Non-pigmented ciliary epithelial cell (primary cell): ENCODE measurements around the gene CPNE1.
"Not testable (repeated sequence)": the region's sequence is repeated elsewhere in the genome, so short reads cannot be mapped to it uniquely, and the experiment has no call there.

Experiments
- DNase-seq: peaks from one replicate; pipeline ENCODE4 v3.0.0-alpha.2; 2010; ENCODE audit warnings: low read depth

The CPNE1 gene

DNA sequence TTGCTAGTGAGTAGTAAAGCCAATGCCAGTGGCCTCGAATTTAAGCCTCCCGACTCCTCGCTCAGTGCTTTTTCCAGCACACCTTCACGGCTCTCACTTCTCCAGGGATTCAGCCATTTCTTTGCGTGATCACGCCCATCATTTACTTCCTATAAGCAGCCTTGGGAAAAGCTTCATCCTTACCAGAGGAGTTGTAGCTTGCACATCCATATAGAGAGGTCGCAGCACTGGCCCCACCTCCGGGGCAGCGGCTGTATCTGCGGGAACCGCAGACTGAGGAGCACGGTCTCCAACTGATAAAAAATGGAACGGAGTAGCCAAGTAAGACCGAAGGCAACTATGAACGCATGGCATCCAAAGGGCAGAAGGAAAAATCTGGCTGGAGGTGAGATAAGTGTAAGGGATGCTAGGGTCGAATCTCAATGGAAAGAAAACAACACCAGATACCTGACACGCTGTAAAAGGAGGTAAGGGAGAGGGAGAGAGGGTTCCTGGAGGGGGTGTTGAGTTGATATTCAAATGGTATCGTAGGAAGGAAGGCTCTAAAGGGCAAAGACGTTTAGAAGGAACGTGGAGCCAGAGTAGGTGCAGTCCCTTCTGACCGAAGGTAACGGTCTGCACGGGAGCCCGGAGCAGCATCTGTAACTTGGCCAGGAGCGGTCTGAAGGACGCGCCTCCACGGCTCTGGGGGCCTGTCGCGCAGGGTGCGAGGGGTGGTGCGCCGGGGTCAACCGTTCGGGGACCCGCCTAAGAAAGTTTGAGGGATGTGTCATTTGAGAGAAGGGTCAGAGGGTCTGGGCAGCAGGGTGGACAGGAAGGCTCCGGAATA, 33.8 kb upstream of the CPNE1 start:
- DNase-seq, result no peak

DNA sequence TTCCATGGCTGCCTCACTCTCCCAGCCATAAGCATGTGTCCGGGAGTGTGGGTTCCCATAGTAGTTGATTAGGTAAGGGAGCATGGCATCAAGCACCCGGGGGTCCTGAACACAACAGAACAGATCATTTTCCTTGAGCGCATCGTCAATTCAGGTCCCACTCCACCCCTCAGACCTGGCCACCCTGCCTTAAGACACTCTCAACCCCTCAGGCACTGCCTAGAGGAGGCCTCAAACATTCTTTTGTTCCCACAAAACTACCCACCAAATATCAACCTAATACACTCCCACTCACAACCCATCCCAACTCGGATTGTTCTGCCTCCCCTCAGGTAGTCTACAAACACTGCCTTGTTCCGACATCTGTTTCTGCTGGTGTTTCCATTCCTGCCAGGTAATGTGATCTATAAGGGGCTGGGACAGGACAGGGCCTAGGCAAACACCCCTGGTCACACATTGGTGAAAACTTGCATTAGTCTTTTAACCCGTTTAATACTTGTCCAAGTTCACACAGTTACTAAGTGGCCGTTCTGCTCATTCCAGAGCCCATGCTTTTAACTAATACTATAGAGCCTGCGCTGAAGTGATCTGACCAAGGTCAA, 33.1 kb upstream of the CPNE1 start:
- DNase-seq, result no peak

DNA sequence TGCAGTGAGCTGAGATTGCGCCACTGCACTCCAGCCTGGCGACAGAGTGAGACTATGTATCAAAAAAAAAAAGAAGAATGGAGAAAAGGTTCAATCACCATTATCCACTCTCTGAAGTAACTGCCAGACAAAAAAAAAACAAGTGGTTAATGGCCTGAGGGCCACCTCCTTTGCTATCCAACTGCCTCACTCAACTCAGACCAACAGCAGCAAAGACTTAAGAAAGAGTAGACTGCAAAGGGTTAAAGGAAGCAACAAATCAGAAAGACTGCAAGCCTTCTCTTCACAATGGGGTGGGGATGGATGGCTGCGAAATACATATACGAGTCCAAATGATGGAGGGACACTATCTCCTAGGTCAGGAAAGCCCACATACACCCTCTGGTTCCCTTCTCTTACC, 31.3 kb upstream of the CPNE1 start:
- DNase-seq, result no peak

DNA sequence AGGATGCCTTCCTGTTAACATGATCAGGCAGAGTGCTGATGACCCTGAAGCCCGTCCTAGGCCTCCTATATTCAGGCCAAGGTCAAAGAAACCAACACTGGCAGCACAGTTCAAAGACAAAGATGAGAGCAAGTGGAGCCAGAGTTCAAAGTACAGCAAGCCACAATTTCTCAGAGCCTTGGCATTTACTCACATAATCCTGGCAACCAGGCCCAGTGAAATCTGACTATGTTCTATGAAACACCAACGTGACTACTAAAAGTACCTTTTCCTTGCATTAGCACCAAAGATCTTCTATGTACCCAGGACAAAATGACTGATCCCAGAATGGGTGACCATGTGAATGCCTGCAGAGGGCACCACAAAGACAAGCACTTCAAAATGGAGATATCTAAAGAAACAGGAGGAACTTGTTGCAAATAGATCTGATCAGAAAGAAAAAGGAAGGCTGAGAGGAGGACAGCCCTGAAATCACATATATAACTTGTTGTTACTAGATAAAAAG, 30.6 kb upstream of the CPNE1 start:
- DNase-seq, result no peak

DNA sequence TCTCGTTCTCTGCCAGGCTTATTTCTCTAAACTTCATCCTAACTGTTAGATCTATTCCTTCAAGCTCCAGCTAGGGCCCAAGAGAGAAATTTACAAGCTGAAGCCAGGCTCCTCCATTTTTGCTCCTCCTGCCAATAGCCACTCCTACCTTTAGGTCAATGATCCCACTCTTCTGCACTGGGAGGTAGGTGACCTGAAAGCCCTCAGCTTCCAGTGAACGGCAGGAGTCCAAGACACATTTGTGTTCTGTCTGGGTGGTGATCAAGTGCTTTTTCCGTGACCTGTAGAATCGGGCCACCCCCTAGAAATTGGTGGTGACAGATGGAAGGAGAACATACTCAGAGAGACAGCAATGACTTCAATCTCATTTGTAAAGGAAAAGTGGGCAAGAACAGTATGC, 25.6 kb upstream of the CPNE1 start:
- no peak for DNase-seq

DNA sequence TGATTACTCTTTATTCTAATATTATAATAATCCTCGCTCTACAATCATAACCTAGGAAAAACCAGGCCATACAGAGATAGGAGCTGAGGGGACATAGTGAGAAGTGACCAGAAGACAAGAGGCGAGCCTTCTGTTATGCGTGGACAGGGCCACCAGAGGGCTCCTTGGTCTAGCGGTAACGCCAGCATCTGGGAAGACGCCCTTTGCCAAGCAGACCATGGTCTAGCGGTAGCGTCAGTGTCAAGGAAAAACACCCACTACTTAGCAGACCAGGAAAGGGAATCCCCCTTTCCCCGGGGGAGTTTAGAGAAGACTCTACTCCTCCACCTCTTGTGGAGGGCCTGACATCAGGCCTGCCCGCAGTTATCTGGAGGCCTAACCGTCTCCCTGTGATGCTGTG, 22.2 kb upstream of the CPNE1 start:
- DNase-seq, result not testable (repeated sequence)

DNA sequence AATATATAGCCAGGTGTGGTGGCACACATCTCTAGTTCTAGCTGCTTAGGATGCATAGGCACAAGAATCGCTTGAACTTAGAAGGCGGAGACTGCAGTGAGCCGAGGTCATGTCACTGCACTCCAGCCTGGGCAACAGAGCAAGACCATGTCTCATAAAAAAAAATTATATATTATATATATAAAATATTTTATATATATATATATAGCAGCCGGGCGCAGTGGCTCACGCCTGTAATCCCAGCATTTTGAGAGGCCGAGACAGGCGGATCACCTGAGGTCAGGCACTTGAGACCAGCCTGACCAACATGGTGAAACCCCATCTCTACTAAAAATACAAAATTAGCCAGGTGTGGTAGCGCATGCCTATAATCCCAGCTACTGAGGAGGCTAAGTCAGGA, 20.7 kb upstream of the CPNE1 start:
- DNase-seq, result not testable (repeated sequence)

DNA sequence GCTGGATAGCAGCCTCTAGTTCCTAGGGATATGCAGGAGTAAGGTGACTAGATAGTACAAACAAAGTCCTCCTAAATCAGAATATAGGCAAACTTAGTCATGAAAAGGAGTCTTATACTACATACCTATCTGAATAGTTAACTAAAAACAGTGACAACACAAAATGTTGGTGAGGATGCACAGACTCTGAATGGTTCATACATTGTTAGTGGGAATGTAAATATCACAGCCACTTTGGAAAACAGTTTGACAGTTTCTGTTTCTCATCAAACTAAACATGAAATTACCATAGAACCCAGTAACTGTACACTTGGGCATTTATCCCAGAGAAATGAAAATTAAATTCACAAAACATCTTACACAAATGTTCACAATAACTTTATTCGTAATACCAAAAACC, 17.3 kb upstream of the CPNE1 start:
- DNase-seq, result no peak

DNA sequence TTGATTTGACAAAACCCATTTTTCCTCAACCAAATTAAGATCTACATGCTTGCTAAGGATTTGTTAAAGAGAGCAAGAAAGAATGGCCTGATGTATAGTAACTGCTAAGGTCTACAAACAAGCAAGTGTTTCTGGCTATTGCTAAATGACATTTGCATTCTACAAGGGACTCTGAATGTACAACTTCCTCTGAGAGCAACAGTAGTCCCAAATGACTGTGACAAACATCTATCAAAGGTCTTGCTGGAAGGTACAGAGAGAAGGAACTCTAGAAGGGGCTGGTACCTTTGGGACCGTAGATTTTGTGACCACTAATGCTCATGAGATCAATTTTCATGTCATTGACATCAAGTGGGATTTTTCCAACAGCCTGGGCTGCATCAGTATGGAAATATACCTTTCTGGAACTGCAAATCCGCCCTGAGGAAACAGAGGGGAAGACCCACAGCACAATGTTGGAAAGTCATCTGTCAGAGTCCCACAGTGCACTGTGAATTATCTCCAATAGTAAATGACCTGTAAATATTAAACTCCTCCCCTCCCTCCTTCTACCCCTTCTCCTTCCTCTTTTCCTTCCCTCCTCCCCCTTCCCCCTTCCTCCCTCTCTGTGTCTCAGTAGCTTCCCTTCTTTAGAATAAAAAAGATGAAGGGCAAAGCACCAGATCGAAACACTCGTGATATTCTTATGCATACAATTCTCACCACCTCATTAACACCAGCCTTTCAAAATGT, 15.9 kb upstream of the CPNE1 start:
- DNase-seq, result no peak

DNA sequence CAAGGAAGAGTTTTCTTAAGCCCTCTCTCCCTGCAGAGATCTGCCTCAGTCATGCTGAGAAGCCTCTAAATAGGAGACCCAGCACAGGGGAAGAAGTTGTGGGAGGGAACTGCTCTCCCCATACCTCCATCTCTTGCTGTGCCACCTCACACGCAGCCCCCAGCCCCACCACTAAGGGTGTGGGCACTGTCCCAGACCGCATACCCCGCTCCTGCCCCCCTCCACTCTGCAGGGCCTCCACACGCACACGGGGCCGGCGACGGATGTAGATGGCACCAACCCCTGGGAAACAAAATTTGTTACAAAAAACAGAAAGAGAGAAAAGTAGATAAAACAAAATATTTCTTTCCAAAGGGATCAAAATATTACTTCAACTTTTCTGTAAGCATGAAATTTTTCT, 10.2 kb upstream of the CPNE1 start:
- no peak for DNase-seq

DNA sequence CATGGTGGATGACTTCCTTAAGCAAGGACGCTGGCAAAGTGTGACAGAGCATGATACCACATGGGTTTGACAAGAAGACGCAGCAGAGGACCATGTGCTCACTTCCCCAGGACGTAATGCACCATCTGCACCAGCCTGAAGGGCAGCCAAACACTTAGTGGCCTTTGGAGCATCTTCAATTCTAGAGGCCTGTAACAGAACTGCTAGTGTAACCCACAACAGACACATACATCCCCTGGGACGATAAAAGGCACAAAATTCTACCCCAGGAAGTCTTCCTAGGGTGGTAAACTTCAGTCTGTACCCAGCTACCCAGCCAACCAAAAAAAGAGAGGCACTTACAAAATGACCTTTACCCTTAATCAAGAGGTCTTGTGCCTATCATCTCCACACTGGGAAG, 9.2 kb upstream of the CPNE1 start:
- DNase-seq, result no peak

DNA sequence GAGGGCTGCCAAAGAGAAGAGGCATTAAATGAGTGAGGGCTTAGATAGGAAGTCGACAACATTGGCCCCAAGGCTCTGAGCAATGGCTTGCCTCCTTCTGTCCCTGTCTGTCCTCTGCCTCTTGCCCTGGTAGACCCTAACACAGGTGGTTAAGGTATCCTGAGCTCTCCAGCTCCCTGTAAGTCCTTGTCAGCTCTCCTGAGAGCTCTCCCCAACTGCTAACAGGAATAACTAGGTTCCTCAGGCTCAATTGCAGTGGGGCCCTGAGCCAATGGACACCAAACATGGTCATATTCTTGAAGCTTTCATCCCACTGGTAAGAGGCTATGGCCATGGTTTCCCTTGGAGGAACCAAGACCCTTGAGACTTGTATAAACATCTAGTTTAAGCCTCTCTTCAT, 5.0 kb upstream of the CPNE1 start:
- no peak for DNase-seq

DNA sequence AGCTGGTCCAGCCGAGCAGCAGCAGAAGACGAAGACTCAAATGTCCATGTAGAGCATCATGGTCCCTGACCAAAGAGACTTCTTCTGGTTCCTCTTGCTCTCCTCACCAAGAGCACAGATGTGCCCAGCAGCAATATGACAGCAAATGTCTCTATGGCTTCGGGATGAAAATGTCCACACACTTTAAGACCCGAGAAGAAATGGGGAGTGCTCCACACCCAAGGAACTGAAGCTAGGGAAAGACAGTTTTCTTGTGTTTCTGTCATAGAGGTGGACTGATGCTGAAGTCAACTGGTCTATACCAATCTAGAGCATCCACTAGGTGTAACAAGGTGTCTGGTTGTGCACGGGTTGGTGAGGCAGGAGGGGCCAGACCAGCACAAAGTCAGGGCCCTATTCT, 4.5 kb upstream of the CPNE1 start:
- DNase-seq, result no peak

DNA sequence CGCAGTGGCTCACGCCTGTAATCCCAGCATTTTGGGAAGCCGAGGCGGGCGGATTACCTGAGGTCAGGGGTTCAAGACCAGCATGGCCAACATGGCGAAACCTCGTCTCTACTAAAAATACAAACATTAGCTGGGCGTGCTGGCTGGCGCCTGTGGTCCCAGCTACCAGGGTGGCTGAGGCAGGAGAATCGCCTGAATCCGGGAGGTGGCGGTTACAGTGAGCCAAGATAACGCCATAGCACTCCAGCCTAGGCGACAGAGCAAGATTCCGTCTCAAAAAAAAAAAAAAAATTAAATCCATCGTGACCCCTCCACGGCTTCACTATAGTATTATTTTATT, 1.2 kb upstream of the CPNE1 start:
- no peak for DNase-seq

DNA sequence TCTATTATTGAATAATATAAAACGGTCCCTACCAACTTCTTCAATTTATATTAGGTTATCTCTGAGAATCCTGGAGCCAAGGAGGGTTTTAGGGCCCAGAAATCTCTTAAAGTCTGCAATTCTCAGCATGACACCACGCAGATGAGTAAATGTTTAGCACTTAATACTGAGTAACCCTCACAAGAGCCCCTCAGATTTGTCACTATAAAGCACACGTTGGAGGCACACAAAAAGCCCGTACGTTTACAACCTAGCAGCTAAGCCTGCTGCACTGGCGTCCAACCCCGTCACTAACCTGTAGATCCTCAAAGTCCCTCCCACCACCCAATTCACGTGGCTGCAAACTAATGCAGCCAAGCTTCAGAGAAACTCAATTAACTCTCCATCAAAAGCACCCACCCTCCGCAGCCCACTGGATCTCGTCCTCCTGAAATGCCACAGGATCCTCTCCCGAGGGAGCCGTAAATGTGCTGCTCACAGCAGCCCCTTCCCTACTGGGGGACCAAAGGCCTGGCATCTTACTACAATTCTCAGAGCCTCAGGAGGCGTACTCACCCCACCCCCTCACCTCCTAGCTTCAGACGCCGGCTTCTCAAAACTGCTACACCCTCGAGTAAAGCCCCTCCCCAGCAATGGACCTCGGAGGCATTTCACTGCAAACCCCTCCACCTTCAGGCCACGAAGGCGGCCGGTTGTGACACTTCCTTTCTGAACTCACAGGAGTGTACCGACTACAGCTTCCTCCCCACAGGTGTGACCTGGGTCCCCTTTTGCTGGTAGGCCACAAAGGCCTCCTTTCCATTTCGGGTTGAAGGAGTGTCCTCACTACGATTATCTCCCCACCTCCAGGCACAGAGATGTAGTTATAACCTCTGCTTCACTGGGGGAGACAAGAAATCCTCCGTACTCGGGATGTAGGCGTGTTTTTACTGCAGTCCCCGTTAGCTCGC, 909 bp downstream of the CPNE1 start:
- DNase-seq, result no peak

DNA sequence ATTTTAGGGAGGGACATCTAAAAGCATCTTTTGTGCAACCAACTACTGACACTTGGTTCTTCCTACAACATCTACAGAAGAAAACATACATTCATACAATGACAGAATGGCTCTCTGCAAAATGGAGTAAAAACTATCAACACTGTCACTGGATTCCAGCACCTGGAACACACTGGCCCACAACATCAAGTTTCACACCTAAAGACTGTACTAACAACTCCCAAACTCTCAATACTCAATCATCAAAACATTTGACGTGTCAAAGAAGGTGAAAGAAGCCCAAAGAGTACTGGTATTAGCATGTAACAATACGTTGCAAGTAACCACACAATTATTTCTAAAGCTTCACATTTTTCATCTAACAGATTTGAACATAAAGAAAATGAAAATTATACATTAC, 2.1 kb downstream of the CPNE1 start:
- DNase-seq, result no peak

DNA sequence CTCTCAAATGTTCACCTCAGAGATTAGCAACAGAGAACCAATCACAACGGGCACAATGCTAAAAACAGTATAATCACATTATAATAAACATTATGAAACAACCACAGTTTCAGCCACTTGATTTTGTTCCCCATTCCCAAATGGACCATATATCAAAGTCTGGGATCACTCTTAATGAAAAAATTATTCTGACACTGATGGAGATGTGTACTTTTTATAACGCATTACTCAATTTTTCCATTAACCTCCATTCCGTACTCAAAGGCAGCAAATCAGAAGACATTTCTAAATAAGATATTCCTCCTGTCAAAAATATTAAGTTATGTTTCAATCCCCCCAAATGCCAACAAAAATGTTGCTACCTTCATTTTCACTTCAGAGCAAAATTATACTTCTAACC, 2.8 kb downstream of the CPNE1 start:
- no peak for DNase-seq

DNA sequence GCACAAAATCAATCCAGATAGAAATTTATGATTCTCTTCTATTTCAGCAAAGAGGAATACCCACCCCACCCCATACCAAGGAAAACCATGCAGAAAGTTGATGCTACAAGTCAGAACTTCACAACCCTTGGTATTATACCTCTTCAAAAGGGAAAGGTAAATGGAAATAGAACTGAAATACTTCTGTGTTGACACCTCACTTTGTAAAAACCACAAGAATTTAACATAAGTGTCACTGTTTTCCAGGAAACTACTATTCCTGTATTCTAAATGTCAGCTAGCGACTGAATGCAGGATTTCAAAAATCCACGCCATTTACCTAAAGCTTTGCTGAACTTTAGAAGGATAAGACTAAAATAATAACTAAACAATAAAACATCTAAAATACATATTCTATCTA, 3.6 kb downstream of the CPNE1 start:
- DNase-seq, result no peak

DNA sequence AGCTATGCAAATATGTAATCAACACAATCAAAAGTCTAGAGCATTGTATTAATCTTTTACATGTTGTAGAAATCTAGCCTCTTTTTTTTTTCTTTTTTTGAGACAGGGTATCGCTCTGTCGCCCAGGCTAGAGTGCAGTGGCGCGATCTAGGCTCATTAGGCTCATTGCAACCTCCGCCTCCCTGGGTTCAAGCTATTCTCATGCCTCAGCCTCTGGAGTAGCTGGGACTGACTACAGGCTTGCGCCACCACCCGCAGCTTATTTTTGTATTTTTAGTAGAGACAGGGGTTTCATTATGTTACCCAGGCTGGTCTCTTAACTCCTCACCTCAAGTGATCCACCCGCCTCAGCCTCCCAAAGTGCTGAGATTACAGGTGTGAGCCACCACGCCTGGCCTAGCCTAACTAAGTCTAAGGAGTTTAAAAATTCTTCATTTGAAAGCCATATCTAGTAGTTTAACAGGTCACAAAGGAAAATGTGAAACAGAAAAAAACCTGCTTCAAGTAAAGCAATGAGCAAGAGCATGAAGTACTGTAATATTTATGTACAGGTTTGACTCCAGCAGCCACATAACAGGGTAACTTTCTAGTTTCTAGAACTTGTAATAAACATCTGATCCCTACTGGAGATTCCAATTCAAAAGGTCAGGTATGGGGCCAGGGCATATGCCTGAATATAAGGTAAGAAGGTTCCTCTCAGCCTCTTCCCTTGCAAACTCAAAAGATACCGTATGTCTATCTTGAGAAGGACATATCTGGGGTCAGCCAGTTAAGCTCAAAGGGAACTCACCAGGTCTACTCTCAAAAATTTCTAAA, 4.4 kb downstream of the CPNE1 start:
- DNase-seq, result no peak

DNA sequence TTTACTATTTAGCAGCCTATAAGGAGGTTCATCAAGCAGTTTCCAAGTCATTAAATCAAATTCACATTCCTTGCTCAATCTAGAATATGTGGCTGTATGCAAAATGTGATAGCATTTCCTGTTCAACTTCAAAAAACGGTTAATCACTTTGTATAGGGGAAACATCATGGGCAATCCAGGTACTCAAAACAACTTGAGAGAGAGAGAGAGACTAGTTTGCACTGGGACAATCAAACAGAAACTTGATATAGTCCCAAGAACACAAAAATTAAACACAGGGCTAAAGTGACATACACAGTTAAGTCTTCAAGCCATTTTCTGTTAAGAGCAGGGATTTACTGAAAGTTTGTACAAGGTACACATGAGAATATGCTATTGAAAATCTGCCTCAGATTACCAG, 7.4 kb downstream of the CPNE1 start:
- DNase-seq, result no peak

DNA sequence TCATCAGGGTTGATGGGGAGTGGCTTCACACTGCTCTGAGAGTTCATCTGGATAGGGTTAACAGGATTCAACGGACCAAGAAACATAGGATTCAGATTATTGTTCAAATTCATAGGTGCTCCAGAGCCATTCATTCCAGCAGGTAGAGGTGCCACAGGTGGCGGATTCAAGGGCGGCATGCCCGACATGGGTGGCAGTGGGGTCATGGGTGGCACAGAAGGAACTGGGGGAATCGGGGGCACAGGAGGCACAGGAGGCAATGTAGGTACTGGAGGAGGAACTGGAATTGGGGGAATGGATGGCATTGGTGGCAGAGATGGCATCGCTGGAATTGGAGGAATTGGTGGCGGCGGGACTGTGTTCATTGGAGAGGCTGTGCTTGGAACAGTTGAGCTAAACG, 10.3 kb downstream of the CPNE1 start:
- DNase-seq, result no peak
